ENCODE results near the gene PPP1R13B.
A peak's percentile ranks its signal among the peaks of the same experiment; 100 is the strongest.

PPP1R13B gene

GRCh38 chr14:103697603-103698379 is 149.6 kb downstream of the PPP1R13B start:
- peak overlapping the region in 8 of 11 experiments; percentile 26 to 89 (median 70); a peak in 11 of 22 replicates for H3K4me2 ChIP-seq
- no peaks in the 10 kb centered on the region for H3K27me3 ChIP-seq
- no peak for TF ChIP-seq Cebpa-rat (IDR thresholded peaks at IDR 0.05)
- H3K4me3 ChIP-seq, result no peak overlapping the region
- H3K9me3 ChIP-seq (replicated peaks in 1 of 11), result no peaks in the 10 kb centered on the region
- peaks cover 79 to 99% (median 94%) of the 10 kb centered on the region in 11 experiments for H4K20me1 ChIP-seq
- H3K9ac ChIP-seq, result peak overlapping the region in 9 of 11 experiments; percentile 37 to 54 (median 45); a peak in 11 of 22 replicates
- H3K27ac ChIP-seq, result peak overlapping the region in 8 of 11 experiments; percentile 30 to 84 (median 68); a peak in 16 of 22 replicates
- peaks cover 71 to 92% (median 78%) of the 10 kb centered on the region in 11 experiments for H3K36me3 ChIP-seq
- peaks cover 68 to 99% (median 97%) of the 10 kb centered on the region in 10 experiments for H3K4me1 ChIP-seq

GRCh38 chr14:103697206-103697602 is 150.2 kb downstream of the PPP1R13B start:
- peak overlapping the region in 10 of 11 experiments; percentile 16 to 89 (median 70); a peak in 19 of 22 replicates for H3K4me2 ChIP-seq
- peak overlapping the region in 6 of 11 experiments; percentile 28 to 83 (median 66); a peak in 8 of 22 replicates for H3K27ac ChIP-seq
- H3K36me3 ChIP-seq, result peaks cover 70 to 92% (median 77%) of the 10 kb centered on the region in 11 experiments
- H3K9me3 ChIP-seq (replicated peaks in 1 of 11), result no peaks in the 10 kb centered on the region
- H3K4me3 ChIP-seq, result no peak overlapping the region
- H3K27me3 ChIP-seq, result no peaks in the 10 kb centered on the region
- peaks cover 67 to 99% (median 96%) of the 10 kb centered on the region in 10 experiments for H3K4me1 ChIP-seq
- peak overlapping the region in 8 of 11 experiments; percentile 37 to 52 (median 46); a peak in 6 of 22 replicates for H3K9ac ChIP-seq
- TF ChIP-seq Cebpa-rat (IDR thresholded peaks at IDR 0.05), result no peak
- H4K20me1 ChIP-seq, result peaks cover 80 to 99% (median 94%) of the 10 kb centered on the region in 11 experiments

DNA sequence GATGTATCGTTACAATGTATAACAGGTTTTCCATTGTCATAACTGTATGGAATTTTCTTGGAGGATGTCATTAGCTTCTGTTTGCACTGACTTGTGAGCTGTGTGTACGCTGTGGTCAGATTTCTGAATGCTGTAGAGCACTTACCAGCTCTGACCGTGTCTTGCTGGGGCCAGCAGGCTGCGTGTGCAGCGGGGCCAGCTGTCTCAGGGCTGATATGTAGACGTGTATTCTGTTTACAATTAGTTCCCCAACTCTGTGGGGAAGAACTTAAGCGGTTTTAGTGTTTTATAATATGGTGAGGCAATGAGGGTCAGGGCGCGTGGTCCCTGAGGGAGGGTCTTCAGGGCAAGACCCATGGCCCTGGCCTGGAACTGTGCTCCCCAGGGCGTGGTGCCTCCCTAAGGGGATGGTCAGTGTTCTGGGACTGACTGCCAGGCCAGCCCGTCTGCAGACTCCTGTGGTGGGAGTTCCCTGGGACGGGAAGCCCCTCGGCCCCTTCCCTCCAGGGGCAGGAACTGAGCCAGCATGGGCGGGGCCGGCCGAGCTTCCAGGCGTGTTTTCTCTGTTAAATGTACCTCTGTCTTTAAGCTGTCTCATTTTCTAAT is 150.8 kb downstream of the PPP1R13B start:
- Histone ChIP-seq H3K4me1 (peaks cover 66 to 99% (median 96%) of the 10 kb centered on the region in 10 experiments), H3K36me3 (peaks cover 67 to 94% (median 76%) of the 10 kb centered on the region in 11 experiments), H3K4me2 (peak overlapping the region; percentile 16 to 89 (median 67)), H3K27me3 (no peaks in the 10 kb centered on the region), H3K9ac (peak overlapping the region in 9 of 11 experiments; percentile 35 to 52 (median 45); a peak in 14 of 22 replicates), H4K20me1 (peaks cover 83 to 100% (median 96%) of the 10 kb centered on the region in 11 experiments), H3K9me3 (replicated peaks in 1 of 11) (no peaks in the 10 kb centered on the region), H3K4me3 (no peak overlapping the region), H3K27ac (peak overlapping the region in 9 of 11 experiments; percentile 12 to 83 (median 53); a peak in 17 of 22 replicates)
- no peak for TF ChIP-seq Cebpa-rat (IDR thresholded peaks at IDR 0.05)

DNA sequence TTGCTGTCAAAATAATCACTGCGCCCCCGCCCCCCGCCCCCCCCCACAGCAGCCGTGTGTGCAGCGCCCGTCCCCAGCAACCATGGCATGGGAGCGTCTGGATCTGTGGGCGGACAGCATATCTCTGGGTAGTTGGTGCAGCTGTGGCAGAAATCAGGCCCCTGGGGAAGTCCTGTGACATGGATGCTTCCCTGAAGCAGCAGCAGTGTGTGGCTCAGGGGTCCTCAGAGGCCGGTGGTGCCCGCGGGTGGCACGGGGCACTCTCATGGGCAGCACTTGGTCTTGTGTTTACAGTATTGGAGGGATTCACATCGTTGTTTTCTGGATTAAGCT is 151.3 kb downstream of the PPP1R13B start:
- Histone ChIP-seq H3K9ac (peak overlapping the region in 7 of 11 experiments; percentile 40 to 52 (median 45); a peak in 8 of 22 replicates), H3K4me1 (peaks cover 66 to 99% (median 96%) of the 10 kb centered on the region in 10 experiments), H3K4me2 (peak overlapping the region; percentile 16 to 89 (median 80); a peak in 21 of 22 replicates), H3K27ac (peak overlapping the region in 9 of 11 experiments; percentile 12 to 83 (median 53); a peak in 16 of 22 replicates), H3K36me3 (peaks cover 63 to 96% (median 73%) of the 10 kb centered on the region in 11 experiments), H4K20me1 (peaks cover 86 to 100% (median 97%) of the 10 kb centered on the region in 11 experiments), H3K9me3 (replicated peaks in 1 of 11) (no peaks in the 10 kb centered on the region), H3K27me3 (no peaks in the 10 kb centered on the region), H3K4me3 (no peak overlapping the region)
- no peak for TF ChIP-seq Cebpa-rat (IDR thresholded peaks at IDR 0.05)

- Histone ChIP-seq H3K4me2 (peak overlapping the region; percentile 43 to 89 (median 73); a peak in 21 of 22 replicates), H3K4me3 (peak overlapping the region in 1 of 10 experiments; percentile 31; a peak in 2 of 20 replicates), H3K27ac (peak overlapping the region in 7 of 11 experiments; percentile 30 to 73 (median 62); a peak in 10 of 22 replicates), H3K9ac (peak overlapping the region in 10 of 11 experiments; percentile 15 to 72 (median 46); a peak in 14 of 22 replicates), H3K9me3 (replicated peaks in 1 of 11) (no peaks in the 10 kb centered on the region), H3K4me1 (peaks cover 64 to 99% (median 95%) of the 10 kb centered on the region in 10 experiments), H3K36me3 (peaks cover 58 to 96% (median 69%) of the 10 kb centered on the region in 11 experiments), H4K20me1 (peaks cover 89 to 100% (median 97%) of the 10 kb centered on the region in 11 experiments), H3K27me3 (no peaks in the 10 kb centered on the region)
- TF ChIP-seq Cebpa-rat (IDR thresholded peaks at IDR 0.05), result no peak
Observed at GRCh38 chr14:103695296-103696069, 151.9 kb downstream of the PPP1R13B start.

DNA sequence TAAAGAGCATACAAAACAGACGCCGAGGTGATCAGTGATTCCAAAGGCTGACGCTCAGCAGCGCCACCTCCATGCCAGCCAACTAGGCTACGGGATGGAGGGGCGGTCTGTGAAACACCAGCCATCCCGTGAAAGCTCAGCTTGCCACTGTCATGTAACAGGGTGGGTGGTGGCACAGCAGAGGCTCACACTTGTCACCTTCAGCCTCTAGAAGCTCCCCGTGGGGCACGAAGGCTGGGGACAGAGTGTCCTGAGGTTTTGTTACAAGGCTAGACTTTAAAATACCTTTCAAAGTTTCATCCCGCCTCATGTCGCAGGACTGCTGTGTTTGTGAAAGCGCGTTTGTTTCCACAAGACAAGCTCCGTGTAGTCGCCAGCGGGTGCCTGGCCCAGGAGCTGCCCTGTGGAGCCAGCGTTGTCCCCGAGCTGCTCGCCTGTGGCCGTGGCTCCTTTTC is 152.8 kb downstream of the PPP1R13B start:
- Histone ChIP-seq H3K27me3 (no peaks in the 10 kb centered on the region), H3K27ac (peak overlapping the region in 4 of 11 experiments; percentile 36 to 69 (median 58); a peak in 6 of 22 replicates), H3K9me3 (replicated peaks in 1 of 11) (no peaks in the 10 kb centered on the region), H3K9ac (peak overlapping the region in 8 of 11 experiments; percentile 2 to 45 (median 36); a peak in 9 of 22 replicates), H3K4me1 (peaks cover 64 to 99% (median 95%) of the 10 kb centered on the region in 10 experiments), H4K20me1 (peaks cover 92 to 100% (median 97%) of the 10 kb centered on the region in 11 experiments), H3K4me3 (no peak overlapping the region), H3K4me2 (peak overlapping the region; percentile 5 to 89 (median 72); a peak in 17 of 22 replicates), H3K36me3 (peaks cover 49 to 96% (median 69%) of the 10 kb centered on the region in 11 experiments)
- no peak for TF ChIP-seq Cebpa-rat (IDR thresholded peaks at IDR 0.05)

DNA sequence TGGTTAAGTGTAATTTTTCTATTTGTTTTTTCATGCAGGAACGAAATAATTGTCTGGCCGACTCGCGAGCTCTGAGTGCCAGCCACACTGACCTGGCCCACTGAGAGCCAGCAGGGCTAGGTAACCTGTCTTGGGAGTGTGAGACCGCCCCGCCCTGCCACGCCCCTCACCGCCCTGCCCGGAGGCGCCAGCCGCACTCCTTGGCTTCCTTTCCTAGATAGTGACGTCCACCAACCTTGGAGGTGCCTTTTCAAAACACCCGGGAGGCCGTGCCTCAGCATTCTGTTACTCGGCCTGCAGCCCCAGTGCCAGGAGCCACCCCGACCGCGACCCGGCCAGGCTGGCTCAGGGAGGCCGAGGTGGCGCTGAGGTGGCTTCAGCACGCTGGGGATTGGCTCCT is 153.9 kb downstream of the PPP1R13B start:
- no peaks in the 10 kb centered on the region for H3K27me3 ChIP-seq
- H3K4me1 ChIP-seq, result peaks cover 55 to 99% (median 93%) of the 10 kb centered on the region in 10 experiments
- TF ChIP-seq Cebpa-rat (IDR thresholded peaks at IDR 0.05), result no peak
- H3K4me2 ChIP-seq, result peak overlapping the region in 7 of 11 experiments; percentile 3 to 87 (median 80); a peak in 5 of 22 replicates
- H3K4me3 ChIP-seq, result no peak overlapping the region
- peaks cover 45 to 96% (median 66%) of the 10 kb centered on the region in 11 experiments for H3K36me3 ChIP-seq
- no peaks in the 10 kb centered on the region for H3K9me3 ChIP-seq (replicated peaks in 1 of 11)
- H3K9ac ChIP-seq, result peak overlapping the region in 4 of 11 experiments; percentile 14 to 45 (median 22); a peak in 5 of 22 replicates
- peak overlapping the region in 4 of 11 experiments; percentile 42 to 69 (median 50); a peak in 5 of 22 replicates for H3K27ac ChIP-seq
- H4K20me1 ChIP-seq, result peaks cover 82 to 100% (median 96%) of the 10 kb centered on the region in 11 experiments
